HS-27A (cell line): Measurements from ENCODE around the gene CYGB.
"Not testable (repeated sequence)": the region's sequence is repeated elsewhere in the genome, so short reads cannot be mapped to it uniquely, and the experiment has no call there.

ENCODE experiments used
- DNase-seq: peaks from one replicate; pipeline ENCODE4 v3.0.0-alpha.2; 2012; ENCODE audit warnings: low read depth, missing footprints

CYGB gene

GRCh38 chr17:76523084-76524037 is 14.1 kb downstream of the CYGB start:
- no peak for DNase-seq

GRCh38 chr17:76521683-76522082 is 15.8 kb downstream of the CYGB start:
- not testable (repeated sequence) for DNase-seq

GRCh38 chr17:76521262-76521661 is 16.2 kb downstream of the CYGB start:
- no peak for DNase-seq

GRCh38 chr17:76519048-76519966 is 18.2 kb downstream of the CYGB start:
- no peak for DNase-seq

- no peak for DNase-seq
Measured at GRCh38 chr17:76517638-76518038, 19.9 kb downstream of the CYGB start.

GRCh38 chr17:76515274-76515949 is 22.1 kb downstream of the CYGB start:
- no peak for DNase-seq

GRCh38 chr17:76514355-76514754 is 23.2 kb downstream of the CYGB start:
- not testable (repeated sequence) for DNase-seq

- no peak for DNase-seq
Measured at GRCh38 chr17:76513306-76513692, 24.2 kb downstream of the CYGB start.

- no peak for DNase-seq
Measured at GRCh38 chr17:76512366-76513305, 24.9 kb downstream of the CYGB start.

- no peak for DNase-seq
Measured at GRCh38 chr17:76511668-76512365, 25.7 kb downstream of the CYGB start.

GRCh38 chr17:76510831-76511244 is 26.7 kb downstream of the CYGB start:
- DNase-seq = no peak

GRCh38 chr17:76508472-76509063 is 28.9 kb downstream of the CYGB start:
- DNase-seq = not testable (repeated sequence)

- no peak for DNase-seq
Measured at GRCh38 chr17:76506408-76507345, 30.8 kb downstream of the CYGB start.

- DNase-seq = no peak
Measured at GRCh38 chr17:76504117-76504516, 33.4 kb downstream of the CYGB start.

- DNase-seq = no peak
Measured at GRCh38 chr17:76502341-76503211, 34.9 kb downstream of the CYGB start.

- no peak for DNase-seq
Measured at GRCh38 chr17:76501827-76502307, 35.6 kb downstream of the CYGB start.

- no peak for DNase-seq
Measured at GRCh38 chr17:76501018-76501826, 36.3 kb downstream of the CYGB start, which contains the start of gene RHBDF2. Gene RHBDF2 (minus strand): TSS chr17:76501423. CDS start chr17:76481524, 19,899 bp downstream.
